Measurements from ENCODE around the gene HS3ST3A1. TPM values are rescaled to one million over a fixed set of nuclear protein-coding genes. Genes with fewer than 3 reads are reported as not detected.

Gene HS3ST3A1
- total and polyA plus RNA-seq, 10 donors, result 1.9 to 25.9 (median 16.4) TPM

DNA sequence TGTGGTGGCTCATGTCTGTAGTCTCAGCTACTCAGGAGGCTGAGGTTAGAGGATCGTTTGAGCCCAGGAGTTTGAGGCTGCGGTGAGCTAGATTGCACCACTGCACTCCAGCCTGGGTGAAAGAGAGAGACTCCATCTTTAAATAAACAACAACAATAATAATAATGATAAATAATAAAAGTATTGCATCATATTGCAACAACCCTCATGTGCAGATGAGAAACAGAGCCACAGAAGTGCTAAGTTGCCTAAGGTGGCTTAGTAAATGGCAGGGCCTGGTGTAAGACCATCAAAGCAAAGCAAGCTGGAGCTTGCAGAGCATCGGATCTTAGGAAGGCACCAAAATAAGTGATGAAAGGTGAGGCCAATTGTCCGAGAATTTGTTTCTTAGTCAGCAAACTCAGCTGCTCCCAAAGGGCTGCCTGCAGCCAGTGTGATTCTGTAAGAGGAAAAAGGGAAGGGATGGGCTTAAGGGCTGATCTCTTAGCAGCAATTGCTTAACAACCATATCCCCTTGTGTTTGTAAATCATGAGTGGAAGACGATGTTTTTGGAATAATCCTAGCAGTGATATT lies 45.3 kb upstream of the HS3ST3A1 start:
- no peaks in the 10 kb centered on the region for H3K4me1 ChIP-seq
- no peak overlapping the region for H3K27ac ChIP-seq
- no peak for DNase-seq
- no peak for TF ChIP-seq POLR2AphosphoS5 (IDR thresholded peaks at IDR 0.05)
- TF ChIP-seq POLR2A (IDR thresholded peaks at IDR 0.05), result no peak
- TF ChIP-seq, protein P1, sequence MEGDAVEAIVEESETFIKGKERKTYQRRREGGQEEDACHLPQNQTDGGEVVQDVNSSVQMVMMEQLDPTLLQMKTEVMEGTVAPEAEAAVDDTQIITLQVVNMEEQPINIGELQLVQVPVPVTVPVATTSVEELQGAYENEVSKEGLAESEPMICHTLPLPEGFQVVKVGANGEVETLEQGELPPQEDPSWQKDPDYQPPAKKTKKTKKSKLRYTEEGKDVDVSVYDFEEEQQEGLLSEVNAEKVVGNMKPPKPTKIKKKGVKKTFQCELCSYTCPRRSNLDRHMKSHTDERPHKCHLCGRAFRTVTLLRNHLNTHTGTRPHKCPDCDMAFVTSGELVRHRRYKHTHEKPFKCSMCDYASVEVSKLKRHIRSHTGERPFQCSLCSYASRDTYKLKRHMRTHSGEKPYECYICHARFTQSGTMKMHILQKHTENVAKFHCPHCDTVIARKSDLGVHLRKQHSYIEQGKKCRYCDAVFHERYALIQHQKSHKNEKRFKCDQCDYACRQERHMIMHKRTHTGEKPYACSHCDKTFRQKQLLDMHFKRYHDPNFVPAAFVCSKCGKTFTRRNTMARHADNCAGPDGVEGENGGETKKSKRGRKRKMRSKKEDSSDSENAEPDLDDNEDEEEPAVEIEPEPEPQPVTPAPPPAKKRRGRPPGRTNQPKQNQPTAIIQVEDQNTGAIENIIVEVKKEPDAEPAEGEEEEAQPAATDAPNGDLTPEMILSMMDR (IDR thresholded peaks at IDR 0.05 in 8 of 11, conservative IDR thresholded peaks at IDR 0.05 in 3 of 11), result no peak
- intact Hi-C loops (cut with DNase I; ENCODE audit: low total_unique reads), result no loop called here
- 76 to 81% (median 80%) methylated on average over 5 of the region's 5 CpGs for WGBS, 5 donors
- H3K4me3 ChIP-seq, result no peak overlapping the region
- H3K36me3 ChIP-seq, result no peaks in the 10 kb centered on the region
- H3K27me3 ChIP-seq (replicated peaks in 1 of 7), result no peaks in the 10 kb centered on the region
- no peaks in the 10 kb centered on the region for H3K9me3 ChIP-seq

DNA sequence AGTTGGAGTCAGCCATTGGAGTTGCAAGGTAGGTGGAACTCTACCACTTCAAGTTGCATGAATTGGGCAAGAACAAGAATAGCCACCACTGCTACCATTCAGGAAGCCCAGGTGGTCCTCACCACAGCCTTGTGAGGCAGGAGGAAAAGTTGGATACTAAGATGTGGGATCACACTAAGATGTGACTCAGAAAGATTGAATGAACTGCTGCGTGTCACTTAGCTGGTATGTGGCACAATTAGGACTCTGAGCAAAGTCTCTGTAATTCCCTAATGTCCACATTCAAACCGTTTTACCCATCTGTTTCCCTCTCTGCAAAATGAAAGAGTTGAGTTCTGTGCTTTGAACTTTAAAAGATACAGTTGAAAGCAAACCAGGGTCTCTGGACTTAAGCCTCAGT lies 44.7 kb upstream of the HS3ST3A1 start:
- 73 to 83% (median 79%) methylated on average over 2 of the region's 2 CpGs for WGBS, 5 donors
- H3K4me1 ChIP-seq, result no peaks in the 10 kb centered on the region
- H3K9me3 ChIP-seq, result no peaks in the 10 kb centered on the region
- H3K36me3 ChIP-seq, result no peaks in the 10 kb centered on the region
- no peak overlapping the region for H3K27ac ChIP-seq
- intact Hi-C loops (cut with DNase I; ENCODE audit: low total_unique reads), result no loop called here
- no peak overlapping the region for H3K4me3 ChIP-seq
- DNase-seq, result no peak
- TF ChIP-seq, protein P1 (IDR thresholded peaks at IDR 0.05 in 8 of 11, conservative IDR thresholded peaks at IDR 0.05 in 3 of 11), result no peak
- no peak for TF ChIP-seq POLR2AphosphoS5 (IDR thresholded peaks at IDR 0.05)
- TF ChIP-seq POLR2A (IDR thresholded peaks at IDR 0.05), result no peak
- no peaks in the 10 kb centered on the region for H3K27me3 ChIP-seq (replicated peaks in 1 of 7)

DNA sequence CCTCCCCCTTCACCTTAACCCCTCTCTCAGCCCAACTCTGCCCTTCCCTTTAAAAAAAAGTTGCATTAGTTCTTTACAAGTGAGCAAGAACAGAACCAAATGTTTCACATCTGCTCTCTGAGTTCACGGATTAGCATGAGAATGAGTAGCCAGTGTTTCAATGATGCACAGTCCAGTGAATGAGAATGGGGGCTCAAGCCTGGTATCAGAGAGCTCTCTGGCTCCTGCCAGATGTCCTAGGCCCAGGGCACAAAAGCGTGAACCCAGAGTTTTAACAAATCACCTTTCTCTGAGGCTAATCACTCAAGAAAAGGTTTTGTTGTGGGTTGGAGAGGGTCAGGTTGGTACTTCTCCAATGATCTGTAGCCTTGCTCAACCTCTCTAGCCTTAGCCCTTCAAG lies 41.5 kb upstream of the HS3ST3A1 start:
- no peak for DNase-seq
- 79 to 97% (median 86%) methylated on average over 2 of the region's 2 CpGs for WGBS, 5 donors
- no peak overlapping the region for H3K4me3 ChIP-seq
- no peaks in the 10 kb centered on the region for H3K4me1 ChIP-seq
- no peaks in the 10 kb centered on the region for H3K9me3 ChIP-seq
- intact Hi-C loops (cut with DNase I; ENCODE audit: low total_unique reads), result no loop called here
- no peaks in the 10 kb centered on the region for H3K36me3 ChIP-seq
- TF ChIP-seq POLR2AphosphoS5 (IDR thresholded peaks at IDR 0.05) (no peak), POLR2A (IDR thresholded peaks at IDR 0.05) (no peak)
- TF ChIP-seq, protein P1 (IDR thresholded peaks at IDR 0.05 in 8 of 11, conservative IDR thresholded peaks at IDR 0.05 in 3 of 11), result no peak
- no peaks in the 10 kb centered on the region for H3K27me3 ChIP-seq (replicated peaks in 1 of 7)
- H3K27ac ChIP-seq, result no peak overlapping the region

DNA sequence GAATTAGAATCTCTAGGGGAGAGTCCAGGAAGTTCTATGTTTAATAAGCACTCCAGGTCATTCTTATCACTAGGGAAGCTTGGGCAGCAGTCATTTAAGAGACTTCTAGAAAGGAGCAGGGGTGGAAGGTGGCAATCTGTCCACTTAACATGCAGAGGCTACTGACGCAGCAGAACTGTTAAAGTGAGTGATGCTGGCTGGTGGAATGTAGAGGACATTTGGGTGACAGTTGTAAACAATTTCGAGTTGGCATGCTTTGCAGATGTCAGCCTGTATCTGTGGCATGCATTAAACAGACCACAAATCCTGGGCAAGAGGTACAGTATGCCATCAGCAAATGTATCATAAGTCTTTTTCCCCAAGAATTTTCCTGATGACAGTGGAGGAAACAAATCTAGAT lies 40.5 kb upstream of the HS3ST3A1 start:
- TF ChIP-seq POLR2AphosphoS5 (IDR thresholded peaks at IDR 0.05) (peak in 1 of 3 donors; percentile 76), POLR2A (IDR thresholded peaks at IDR 0.05) (no peak)
- intact Hi-C loops (cut with DNase I; ENCODE audit: low total_unique reads), result no loop called here
- H3K27me3 ChIP-seq (replicated peaks in 1 of 7), result no peaks in the 10 kb centered on the region
- WGBS, 5 donors, result 38 to 64% (median 49%) methylated on average over 2 of the region's 2 CpGs
- no peaks in the 10 kb centered on the region for H3K36me3 ChIP-seq
- no peak overlapping the region for H3K4me3 ChIP-seq
- no peaks in the 10 kb centered on the region for H3K4me1 ChIP-seq
- no peaks in the 10 kb centered on the region for H3K9me3 ChIP-seq
- no peak for DNase-seq
- H3K27ac ChIP-seq, result no peak overlapping the region

DNA sequence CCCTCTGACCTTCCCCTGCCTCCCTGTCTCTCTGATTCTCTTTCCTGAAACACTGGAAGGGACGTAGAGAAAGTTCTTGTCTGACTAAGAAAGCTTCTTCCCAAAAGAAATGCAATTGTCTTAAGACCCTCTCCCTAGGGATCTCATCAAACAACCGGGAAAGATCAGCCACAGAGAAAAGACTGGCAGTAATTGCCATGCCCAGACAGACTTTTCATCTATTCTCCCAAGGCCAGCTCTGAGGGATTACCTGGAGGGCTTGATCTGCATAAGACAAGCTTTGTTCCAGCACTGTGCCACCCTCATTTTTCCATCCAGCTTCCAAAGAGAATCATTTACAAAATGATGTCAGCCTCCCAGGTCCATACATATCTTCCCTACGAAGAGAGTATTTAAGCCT lies 38.8 kb upstream of the HS3ST3A1 start:
- H3K4me3 ChIP-seq, result no peak overlapping the region
- no peak for TF ChIP-seq POLR2AphosphoS5 (IDR thresholded peaks at IDR 0.05)
- TF ChIP-seq POLR2A (IDR thresholded peaks at IDR 0.05), result no peak
- TF ChIP-seq, protein P1 (IDR thresholded peaks at IDR 0.05 in 8 of 11, conservative IDR thresholded peaks at IDR 0.05 in 3 of 11), result no peak
- H3K27ac ChIP-seq, result no peak overlapping the region
- no peaks in the 10 kb centered on the region for H3K4me1 ChIP-seq
- no peaks in the 10 kb centered on the region for H3K36me3 ChIP-seq
- no peaks in the 10 kb centered on the region for H3K27me3 ChIP-seq (replicated peaks in 1 of 7)
- WGBS, 5 donors, result 64 to 78% (median 67%) methylated on average over 3 of the region's 3 CpGs
- no peaks in the 10 kb centered on the region for H3K9me3 ChIP-seq
- intact Hi-C loops (cut with DNase I; ENCODE audit: low total_unique reads), result no loop called here
- DNase-seq, result no peak
